Renal cortex interstitium (tissue), 11 donors: ENCODE results near the gene SARDH. TPM values are rescaled to one million over a fixed set of nuclear protein-coding genes. Genes with fewer than 3 reads are reported as not detected.

Experiments used
- DNase-seq, 11 donors: peaks; one replicate each; pipeline ENCODE4 v3.0.0-alpha.2; 2013; ENCODE audit warnings: low read depth in 9 of 11, low spot score in 4 of 11; ENCODE audit errors: extremely low read depth in 1 of 11
- polyA plus RNA-seq, 3 donors: library from polyadenylated mRNA; unstranded; fragments of 120-200 nt; gene quantifications; one replicate each; pipeline ENCODE4 v1.2.1, GENCODE V29; 2013; ENCODE audit not compliant: insufficient read length in 3 of 3

The SARDH gene
- polyA plus RNA-seq, 3 donors, result 7.6 to 13.3 (median 12.3) TPM

DNA sequence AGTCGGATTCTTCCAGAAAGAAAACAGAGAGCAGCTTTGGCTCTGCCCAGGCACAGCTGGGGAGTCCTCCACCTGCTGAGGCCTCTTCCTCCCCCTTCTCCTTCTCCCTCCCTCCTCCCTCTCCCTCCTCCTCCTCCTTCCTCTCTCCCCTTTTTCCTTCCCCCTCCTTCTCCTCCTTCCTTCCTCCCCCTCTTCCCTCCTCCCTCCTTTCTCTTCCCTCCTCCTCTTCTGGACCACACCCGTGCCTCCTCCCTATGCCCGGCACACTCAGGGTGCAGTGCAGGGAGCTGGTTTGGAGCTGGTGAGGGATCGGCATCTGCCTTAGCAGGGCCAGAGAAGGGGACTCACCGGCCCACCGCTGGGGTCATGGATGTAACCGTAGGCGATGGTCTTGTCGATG, 71.8 kb downstream of the SARDH start:
- DNase-seq, result no peak

DNA sequence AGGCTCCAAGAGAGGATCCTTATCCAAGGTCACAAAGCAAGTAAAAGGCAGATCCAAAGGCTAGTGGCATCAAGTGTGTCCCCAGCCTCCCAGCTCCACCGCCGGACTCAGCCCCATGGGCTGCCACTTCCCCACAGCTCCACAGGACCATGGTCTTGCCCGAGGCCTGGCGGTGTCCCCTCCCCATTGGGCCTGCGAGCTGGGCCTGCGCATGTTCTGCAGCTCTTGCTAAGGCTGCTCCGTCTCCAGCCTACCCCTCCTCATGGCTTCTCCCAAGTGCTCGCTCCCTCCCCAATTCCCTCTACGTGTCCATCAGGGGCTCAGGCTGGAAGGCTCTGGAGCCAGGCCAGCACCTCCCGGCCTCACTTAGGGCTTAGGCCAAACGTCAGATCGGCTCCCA, 72.6 kb downstream of the SARDH start:
- DNase-seq, result no peak

DNA sequence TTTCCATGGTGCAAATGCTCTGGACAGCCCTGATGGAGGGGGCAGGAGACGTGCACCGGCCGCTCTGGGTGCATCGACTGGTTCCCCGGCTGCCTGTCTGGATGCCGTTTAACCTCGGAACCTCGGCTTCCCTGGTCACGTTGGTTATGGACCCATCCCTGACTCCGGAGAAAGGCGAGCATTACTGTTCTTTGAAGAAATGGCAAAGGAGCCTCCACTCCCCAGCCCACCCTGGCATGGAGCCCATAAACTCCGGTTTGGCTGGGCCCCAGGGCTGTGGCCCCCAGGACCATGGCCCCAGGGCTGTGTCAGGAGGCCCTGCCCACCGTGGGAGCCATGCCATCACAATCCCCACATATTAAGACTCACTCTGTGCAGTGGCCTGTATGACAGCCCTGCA, 73.1 kb downstream of the SARDH start:
- DNase-seq, result no peak

DNA sequence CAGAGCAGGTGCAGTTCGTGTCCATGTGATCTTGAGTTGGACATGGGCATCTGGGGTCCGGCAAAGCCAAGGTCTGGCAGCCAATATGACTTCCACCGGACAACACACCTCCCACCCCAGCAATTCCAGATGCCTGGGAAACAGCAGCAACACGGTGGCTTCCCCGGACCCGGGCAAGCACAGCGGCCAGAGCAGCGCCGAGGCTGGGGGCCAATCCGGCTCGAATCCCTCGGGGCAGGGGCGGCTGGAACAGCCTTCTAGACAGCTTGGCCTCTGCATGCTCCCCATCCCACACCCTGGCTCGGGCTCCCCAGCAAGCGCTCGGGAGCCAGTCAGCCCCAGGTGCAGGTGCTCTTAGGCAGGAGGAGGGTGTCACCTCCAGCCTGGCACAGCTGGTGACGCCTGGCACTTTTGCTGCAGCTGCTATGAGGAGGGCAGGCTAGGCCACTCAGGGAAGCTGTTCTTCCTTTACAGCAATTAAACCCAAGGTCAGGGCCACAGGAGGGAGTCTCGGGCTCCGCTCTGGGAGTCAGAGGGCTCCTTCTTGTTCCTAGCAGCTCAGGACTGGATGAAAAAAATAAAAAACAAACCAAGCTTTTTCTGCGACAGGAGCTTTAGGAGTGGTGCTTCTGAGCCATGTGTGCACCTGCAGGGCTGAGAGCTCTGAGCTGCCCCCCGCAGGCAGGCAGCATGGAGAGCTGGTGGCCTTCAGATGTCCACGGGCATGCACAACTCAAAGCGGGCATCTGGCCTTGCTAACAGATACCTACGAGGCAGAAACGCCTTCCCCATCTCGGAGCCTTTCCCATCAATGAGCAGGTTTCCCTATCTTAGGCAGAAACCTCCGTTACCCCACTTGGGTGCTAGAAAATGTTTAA, 73.7 kb downstream of the SARDH start:
- no peak for DNase-seq

DNA sequence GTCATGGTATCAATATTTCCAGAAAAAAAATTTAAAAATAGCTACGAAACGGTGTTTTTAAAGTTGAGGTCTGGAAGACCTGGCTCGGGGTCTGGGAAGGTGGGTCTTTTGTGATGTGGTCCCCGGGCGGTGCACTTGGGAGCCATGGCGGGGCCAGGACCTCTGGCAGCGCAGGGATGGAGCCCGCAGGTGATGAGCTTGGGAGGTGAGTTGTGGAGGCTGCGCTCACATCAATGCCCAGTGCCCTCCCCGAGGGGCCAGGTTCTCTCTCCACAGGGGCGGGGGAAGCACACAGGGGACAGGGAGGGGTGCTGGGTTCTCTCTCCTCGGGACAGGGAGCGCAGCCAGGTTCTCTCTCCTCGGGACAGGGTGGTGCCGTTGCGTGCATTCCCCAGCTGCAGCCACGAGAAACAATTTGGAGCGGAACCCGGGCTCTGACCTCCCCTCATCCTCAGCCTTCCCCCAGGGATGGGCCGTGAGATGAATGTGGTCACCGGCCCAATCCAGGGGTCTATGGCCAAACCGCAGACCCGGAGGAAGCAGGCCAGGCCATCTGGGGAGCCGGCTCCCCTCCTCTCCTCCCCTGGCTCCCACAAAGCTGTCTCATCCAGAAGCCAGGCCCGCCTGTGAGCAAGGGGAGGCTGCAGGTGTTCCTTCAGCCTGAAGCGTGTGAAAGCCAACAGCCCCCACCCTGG, 76.2 kb downstream of the SARDH start:
- no peak for DNase-seq

DNA sequence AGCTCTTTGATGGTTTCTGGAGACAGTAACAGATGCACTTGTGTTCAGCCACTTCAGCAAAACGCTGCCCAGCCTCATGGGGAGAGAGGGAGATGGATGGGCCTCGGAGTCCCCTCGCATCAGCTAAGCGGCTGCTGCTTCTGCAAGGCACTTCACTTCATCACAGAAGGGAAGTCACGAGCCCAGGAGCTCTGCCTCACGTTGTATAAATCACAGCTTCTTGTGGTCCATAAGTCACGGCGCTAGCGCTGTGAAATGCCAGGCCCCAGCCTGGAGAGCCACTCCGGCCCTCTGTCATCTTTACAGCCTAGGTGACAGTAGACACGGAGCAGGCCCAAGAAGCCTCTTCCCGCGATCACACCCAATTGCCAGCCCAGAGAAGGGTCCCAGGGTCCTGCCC, 78.6 kb downstream of the SARDH start:
- no peak for DNase-seq

DNA sequence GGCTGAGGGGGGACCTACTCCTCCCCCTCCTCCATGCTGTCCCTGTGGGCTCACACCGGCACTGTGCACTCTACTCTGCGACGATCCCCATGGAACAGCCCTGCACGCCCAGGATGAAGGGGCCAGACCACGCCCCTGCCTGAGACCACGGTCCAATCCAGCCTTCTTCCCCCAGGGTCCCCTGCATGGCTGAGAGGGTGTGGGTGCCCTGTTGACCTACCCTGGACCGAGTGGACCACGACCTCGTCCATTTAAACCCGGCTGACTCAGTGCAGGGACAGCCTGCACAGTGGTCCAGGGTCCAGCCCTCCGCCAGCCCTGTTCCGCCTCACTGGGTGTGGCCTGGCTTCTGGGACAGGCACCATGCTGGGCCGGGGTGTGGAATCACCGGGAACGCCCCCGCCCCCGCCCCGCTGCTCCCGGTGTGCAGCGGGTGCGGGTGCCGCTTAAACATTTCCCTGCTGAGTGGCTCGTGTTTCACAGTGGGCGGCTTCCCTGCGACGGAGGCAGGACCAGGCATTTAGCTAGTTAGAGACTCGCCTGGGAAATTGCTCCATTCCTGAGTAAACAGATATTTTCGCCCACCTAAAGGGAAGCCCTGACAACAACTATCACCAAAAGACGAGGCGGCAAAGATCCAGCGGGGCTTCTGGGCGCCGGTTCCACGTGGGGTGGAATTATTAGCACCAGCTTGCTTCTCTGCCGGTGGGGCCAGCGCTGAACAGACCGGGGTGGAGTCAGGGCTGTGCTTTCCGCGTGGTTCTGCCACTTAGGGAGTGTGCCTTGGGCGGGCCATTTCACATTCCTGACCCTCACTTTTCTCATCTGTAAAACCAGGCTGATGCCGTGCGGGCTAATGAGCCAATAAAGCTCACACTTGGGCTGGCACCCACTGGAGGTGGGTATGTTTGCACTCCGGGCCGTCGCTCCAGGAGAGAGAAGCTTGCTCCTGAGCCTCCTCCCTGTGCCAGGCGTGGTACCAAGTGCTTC, 79.4 kb downstream of the SARDH start:
- peak in 1 of 11 donors; percentile 54 for DNase-seq

DNA sequence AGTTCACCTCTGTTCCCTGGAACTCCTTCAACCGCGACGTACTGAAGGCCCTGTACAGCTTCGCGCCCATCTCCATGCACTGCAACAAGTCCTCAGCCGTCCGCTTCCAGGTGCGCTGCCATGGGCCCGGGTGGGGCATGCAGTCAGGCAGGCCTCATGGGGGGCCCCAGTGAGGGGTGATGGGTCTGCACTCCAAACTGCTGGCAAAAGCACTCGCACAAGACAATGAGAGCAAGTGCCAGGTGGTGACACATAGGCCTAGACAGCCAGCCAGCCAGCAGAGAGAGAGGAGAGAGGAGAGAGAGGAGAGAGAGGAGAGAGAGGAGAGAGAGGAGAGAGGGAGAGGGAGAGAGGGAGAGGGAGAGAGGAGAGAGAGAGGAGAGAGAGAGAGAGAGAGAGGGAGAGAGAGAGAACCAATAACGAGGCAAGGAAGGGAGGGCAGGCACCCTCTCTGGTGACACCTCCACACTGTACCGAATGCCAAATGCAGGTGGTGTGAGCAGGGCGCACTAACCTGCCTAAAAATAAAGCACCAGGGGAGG, 81.0 kb downstream of the SARDH start:
- no peak for DNase-seq

DNA sequence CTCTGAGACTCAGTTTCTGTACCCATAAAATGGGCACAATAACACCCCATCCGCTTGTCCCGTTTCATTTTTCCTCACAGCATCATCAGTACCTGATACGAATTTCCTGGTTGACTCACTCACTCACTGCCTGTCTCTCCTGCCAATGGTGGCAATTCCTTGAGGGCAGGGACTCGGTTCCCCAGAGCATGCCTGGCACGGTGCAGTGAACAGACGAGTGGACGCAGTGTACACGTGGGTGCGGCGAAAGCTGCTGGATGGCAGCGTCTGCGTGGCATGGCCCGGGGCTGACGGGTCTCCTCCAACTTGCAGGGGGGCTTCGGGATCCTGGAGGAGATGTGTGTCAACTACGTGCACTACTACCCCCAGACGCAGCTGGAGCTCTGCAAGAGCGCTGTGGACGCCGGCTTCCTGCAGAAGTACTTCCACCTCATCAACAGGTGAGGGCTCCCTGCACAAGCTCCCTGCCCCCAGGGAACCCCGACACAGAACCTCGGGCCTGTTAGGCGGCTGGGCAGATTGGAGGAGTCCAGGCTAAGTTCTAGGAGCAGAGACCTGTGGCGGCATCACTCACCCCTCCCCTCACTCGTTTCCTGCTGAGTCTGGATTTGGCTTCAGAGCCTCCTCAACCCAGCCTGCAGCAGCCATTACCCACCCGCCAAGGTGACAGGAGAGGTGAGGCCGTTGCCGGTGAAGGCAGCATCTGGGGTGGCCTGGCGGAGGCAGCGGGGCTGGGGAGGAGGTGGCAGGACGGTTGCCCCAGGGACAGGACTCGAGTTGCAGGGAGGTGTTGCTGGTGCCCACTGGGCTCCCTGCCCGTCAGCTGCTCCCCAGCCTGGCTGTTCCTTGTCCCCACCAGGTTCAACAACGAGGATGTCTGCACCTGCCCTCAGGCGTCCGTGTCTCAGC, 81.7 kb downstream of the SARDH start:
- no peak for DNase-seq

DNA sequence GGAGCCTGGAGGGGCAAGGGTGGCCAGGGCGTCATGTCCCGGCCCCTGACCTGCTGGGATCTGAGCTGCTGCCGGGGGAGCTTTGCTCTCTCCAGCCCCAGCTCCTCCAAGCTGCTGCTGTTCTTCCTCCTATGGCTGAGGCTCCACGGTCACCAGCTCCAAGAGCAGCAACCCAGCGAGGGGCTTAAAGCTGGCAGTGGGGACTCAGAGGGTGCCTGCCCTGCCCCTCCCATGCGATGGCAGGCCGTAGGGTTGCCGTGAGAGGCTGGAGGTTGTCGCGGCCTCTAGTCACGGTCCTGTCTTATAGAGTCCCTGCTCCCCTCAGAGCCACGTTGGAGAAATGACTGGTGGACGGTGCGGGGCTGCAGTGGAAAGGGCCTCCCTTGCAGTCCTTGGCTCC, 82.5 kb downstream of the SARDH start:
- DNase-seq, result no peak

DNA sequence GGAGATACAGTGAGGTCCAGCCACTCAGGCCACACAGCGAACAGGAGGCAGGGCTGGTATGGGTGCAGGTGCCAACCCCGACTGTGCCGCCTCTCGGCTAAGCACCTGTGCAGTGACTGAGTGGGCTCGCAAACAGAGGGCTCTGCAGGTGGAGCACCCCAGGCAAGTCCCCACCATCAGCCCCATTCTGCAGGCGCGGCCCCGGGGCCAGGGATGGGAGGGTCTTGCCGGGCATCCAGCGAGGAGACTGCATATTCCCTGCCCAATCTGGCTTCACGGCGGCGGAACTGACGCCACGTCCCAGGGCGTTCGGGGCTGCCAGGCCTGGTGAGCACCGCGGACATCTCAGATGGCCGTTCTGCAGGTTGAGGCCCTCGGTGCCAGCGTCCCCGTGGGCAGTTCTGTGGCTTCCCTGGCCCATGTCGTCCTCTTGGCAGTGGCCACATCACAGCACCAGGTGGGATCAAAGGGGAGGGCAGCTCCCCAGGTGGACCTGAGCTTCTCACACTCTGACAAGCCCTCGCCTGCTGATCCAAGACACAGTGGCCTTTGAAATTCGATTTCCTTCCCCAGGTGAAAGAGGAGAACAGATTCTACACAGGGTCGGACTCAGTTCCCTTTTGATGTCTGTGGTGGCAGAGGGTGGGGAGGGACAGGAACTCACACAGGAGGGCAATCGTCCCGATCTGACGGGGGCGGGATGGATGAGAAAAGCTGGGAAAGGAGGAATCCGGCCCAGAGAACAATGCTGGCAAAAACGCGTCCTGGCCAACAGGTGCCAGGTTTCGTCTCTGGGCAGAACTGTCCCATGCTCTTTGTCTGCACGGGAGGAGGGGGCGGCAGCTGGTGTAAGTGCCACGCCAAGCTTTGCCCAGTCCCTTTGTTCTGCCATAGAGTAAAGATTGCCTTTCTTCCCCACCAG, 83.2 kb downstream of the SARDH start:
- no peak for DNase-seq

DNA sequence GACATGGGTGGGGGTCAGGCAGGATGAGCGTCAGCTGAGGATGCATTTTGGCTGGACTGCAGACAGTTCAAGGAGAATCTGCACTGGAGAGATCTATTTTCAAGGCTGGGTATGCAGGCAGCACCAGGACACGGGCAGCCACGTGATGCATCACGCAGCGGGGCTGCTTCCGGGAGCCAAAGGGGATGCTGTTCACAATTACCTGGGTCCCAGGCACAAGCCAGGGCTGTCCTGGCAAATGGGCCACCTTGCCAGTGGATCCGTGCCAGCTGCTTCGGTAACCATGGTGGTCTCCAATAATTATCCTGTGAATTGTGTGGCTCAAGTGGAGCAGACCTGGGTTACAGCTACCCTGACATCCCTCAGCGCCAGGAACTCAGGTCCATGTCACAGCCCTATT, 84.5 kb downstream of the SARDH start:
- DNase-seq, result no peak

DNA sequence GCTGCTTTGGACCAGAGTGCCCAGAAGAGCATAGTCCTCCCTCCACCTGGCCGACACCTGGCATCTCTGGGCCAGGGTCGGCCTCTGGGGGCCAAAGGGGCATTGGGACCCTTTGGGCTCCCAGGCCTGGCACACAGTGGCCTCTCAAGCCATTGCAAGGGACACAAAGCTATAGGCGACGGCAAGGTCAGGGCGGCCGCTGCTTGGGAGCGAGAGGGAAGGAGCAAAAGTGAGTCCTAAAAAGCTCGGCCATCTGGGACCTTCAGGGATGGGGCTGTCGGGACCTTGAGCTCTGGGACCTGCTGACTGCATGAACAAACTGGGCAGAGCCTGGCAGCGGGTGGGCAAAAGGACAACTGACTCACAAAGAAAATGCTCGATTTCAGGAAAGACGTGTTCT, 88.1 kb downstream of the SARDH start:
- no peak for DNase-seq

DNA sequence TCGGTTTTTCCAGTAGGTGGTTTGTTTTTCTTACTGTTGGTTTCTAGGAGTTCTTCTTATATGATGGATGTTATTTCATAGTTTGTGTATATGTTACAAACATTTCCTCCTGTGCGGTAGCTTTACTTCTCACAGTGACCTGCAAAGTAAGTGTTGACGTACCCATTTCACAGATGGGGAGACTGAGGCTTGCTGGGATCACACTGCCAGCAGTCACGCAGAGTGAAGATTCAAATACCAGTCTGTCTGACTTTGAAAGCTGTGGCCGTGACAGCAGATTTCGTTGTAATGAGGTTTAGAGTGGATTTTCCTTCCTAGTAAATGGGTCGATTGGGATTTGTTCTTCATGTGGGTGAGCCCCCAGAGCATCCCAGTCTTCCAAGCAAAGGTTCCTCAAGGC, 89.0 kb downstream of the SARDH start:
- DNase-seq, result no peak

DNA sequence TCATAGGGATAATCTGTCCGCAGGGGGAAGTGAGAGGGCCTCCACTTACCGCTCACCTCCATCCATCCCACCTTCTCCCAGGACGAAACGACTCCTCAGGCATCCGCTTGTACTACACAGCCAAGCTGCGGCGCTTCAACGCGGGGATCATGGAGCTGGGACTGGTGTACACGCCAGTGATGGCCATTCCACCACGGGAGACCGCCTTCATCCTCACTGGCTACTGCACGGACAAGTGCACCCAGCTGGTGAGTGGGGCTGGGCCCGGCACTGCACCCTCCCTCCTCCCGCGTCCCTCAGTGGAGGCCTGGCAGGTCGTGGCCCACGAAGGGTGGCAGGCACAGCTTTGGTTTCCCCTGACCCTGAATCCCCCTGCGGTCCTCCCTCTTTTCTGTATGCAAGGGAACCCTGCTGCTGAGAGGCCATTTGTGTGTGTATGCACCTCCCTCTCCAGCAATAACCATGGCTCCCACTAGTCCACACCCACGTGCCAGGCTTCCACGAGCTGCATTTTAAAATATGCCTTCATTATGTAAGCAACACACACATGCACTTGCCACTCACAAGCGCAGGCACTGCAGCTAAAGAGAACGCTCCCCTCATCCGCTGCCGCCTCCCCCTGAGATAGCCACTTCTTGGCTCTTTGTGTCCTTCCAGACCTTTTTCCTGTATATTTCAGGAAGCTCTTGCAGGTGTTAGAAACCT, 90.2 kb downstream of the SARDH start:
- DNase-seq, result no peak

DNA sequence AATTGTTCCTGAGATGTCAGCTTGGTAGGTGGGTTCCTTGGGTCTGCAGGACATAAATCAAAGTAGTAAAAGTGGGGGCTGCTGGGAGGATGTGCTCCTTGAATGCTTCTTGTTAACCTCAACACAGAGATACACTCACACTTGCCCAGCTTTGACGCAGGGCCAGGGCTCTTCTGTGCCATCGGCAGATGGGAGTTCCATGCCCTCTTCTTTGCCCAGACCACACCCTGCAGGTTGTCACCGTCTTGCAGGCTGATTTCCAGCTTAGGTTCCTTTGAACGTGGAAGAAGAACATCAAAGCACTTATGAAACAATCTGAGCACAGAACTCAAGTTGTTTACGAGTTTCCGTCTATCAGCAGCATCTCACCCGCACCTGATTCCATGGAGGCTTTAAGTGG, 91.0 kb downstream of the SARDH start:
- no peak for DNase-seq
